NT2/D1 (cell line): ENCODE measurements around the gene RENBP.

Experiments
- SUZ12 ChIP-seq: IDR thresholded peaks from 2 replicates; pipeline ENCODE4 v1.6.1; 2011; ENCODE audit not compliant: insufficient read length, insufficient read depth; ENCODE audit errors: extremely low read depth
- ZNF274 ChIP-seq: IDR thresholded peaks from 2 replicates; pipeline ENCODE4 v1.6.1; 2011; ENCODE audit warnings: mild to moderate bottlenecking, low read depth, low read length

DNA sequence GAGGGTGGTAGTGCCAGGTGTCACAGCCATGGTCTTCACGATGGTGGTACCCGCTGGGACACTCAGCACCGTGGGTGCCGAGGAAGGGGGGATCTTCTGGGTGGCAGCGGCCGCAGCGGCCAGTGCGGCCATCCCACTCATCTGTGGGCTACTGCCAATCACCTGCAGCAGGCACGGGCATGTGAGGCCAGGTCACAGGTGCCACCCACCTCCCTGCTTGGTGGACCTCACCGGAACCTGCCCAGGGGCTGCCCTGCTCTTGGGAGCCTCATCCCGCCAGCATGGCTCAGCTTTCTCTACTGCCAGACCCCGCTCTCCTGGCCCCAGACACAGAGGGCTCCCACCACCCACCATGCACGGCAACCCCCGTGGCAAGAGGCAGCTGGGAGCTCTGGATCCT lies 14.2 kb upstream of the RENBP start:
- no peak for TF ChIP-seq ZNF274
- TF ChIP-seq SUZ12: no peak
